Neural progenitor cell (in vitro differentiated cells): ENCODE results near the gene FAM83B. TPM values are rescaled to one million over a fixed set of nuclear protein-coding genes. Genes with fewer than 3 reads are reported as not detected.

Experiments
- DNase-seq: peaks from one replicate; pipeline ENCODE4 v3.0.0-alpha.2; 2016; ENCODE audit warnings: low spot score
- H2AFZ ChIP-seq: fragments of 200-600 bp; sonication (generic); replicated peaks from 2 replicates; pipeline ENCODE4 v1.6.1; 2016; ENCODE audit warnings: antibody characterized with exemption
- H3F3A ChIP-seq: fragments of 200-600 bp; sonication (generic); 2 replicates; pipeline ENCODE4 v1.6.1; 2016; ENCODE audit warnings: antibody characterized with exemption, low read depth
- H3K27ac ChIP-seq: fragments of 200-600 bp; sonication (generic); 2 replicates; pipeline ENCODE4 v1.5.1; 2016; ENCODE audit warnings: mild to moderate bottlenecking
- H3K27me3 ChIP-seq: fragments of 200-600 bp; sonication (generic); 2 replicates; pipeline ENCODE4 v1.6.1; 2016; ENCODE audit warnings: mild to moderate bottlenecking, moderate library complexity
- H3K36me3 ChIP-seq: fragments of 200-600 bp; sonication (generic); 2 replicates; pipeline ENCODE4 v1.5.1; 2016
- H3K4me1 ChIP-seq: fragments of 200-600 bp; sonication (generic); 2 replicates; pipeline ENCODE4 v1.6.1; 2016; ENCODE audit warnings: mixed run types
- H3K4me2 ChIP-seq: fragments of 200-600 bp; sonication (generic); 2 replicates; pipeline ENCODE4 v1.6.1; 2016
- H3K4me3 ChIP-seq: fragments of 200-600 bp; sonication (generic); 2 replicates; pipeline ENCODE4 v1.5.1; 2016
- H3K79me2 ChIP-seq: fragments of 200-600 bp; sonication (generic); 2 replicates; pipeline ENCODE4 v1.6.1; 2016; ENCODE audit warnings: low read depth
- H3K9ac ChIP-seq: fragments of 200-600 bp; sonication (generic); 2 replicates; pipeline ENCODE4 v1.6.1; 2016
- H3K9me3 ChIP-seq: fragments of 200-600 bp; sonication (generic); 2 replicates; pipeline ENCODE4 v1.5.1; 2016; ENCODE audit warnings: low read depth
- H4K20me1 ChIP-seq: fragments of 200-600 bp; sonication (generic); 2 replicates; pipeline ENCODE4 v1.6.1; 2016; ENCODE audit warnings: low read depth
- H3K27ac Mint-ChIP-seq: 3 replicates; pipeline ENCODE4 v1.8.0; 2021; ENCODE audit warnings: mixed read lengths
- H3K27me3 Mint-ChIP-seq: 2 replicates; pipeline ENCODE4 v1.8.0; 2022; ENCODE audit warnings: low read depth, mild to moderate bottlenecking, inconsistent platforms, moderate library complexity, mixed read lengths; ENCODE audit not compliant: insufficient read depth
- H3K36me3 Mint-ChIP-seq: 3 replicates; pipeline ENCODE4 v1.8.0; 2021; ENCODE audit warnings: mixed read lengths
- H3K4me1 Mint-ChIP-seq: 3 replicates; pipeline ENCODE4 v1.8.0; 2021; ENCODE audit warnings: mixed read lengths
- H3K4me3 Mint-ChIP-seq: 3 replicates; pipeline ENCODE4 v1.8.0; 2021; ENCODE audit warnings: mild to moderate bottlenecking, moderate library complexity, mixed read lengths
- H3K9me3 Mint-ChIP-seq: 3 replicates; pipeline ENCODE4 v1.8.0; 2020; ENCODE audit warnings: mixed read lengths
- EZH2 ChIP-seq: fragments of 200-600 bp; sonication (generic); IDR thresholded peaks from 2 replicates; pipeline ENCODE4 v1.6.1; 2017; ENCODE audit warnings: antibody characterized with exemption, mild to moderate bottlenecking, moderate library complexity
- EZH2phosphoT487 ChIP-seq: fragments of 200-600 bp; sonication (generic); IDR thresholded peaks from 2 replicates; pipeline ENCODE4 v1.6.1; 2017; ENCODE audit warnings: antibody characterized with exemption
- total RNA-seq: library from RNA; depleted of rRNA; stranded (reverse); fragments of >200 nt; gene quantifications from 2 replicates; pipeline ENCODE4 v1.2.3, GENCODE V29; 2015; ENCODE audit warnings: low replicate concordance
- TF ChIP-seq, protein P1 (sequence below): fragments of 200-600 bp; sonication (generic); IDR thresholded peaks from 2 replicates; pipeline ENCODE4 v1.5.1; 2017; ENCODE audit warnings: antibody characterized with exemption, mild to moderate bottlenecking

Gene FAM83B
- total RNA-seq, 1 donor from 2014 or later, result 5.3 TPM

DNA sequence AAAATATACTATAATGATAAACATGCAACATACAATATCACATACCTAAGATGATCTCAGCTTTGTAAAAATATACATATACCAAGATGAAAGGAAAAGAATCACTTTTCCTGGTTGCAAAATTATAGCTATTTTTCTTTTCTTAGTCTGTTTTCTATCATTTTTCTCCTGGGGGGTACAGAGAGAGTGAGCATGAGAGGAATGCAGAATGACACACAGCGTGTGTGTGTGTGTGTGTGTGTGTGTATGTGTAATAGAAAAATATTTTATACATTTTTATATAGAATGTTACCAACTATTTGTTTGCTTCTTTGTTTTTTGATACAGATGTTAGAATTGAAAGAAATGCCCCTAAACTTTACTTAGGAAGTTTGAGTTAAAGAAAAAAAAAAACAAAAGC is 64.3 kb downstream of the FAM83B start:
- Histone ChIP-seq H3K27ac (no peak overlapping the region), H3K4me2 (no peak overlapping the region), H3K9me3 (no peaks in the 10 kb centered on the region), H3K36me3 (no peaks in the 10 kb centered on the region), H2AFZ (no peak overlapping the region), H4K20me1 (no peaks in the 10 kb centered on the region), H3F3A (no peaks in the 10 kb centered on the region), H3K9ac (no peak overlapping the region), H3K27me3 (no peaks in the 10 kb centered on the region), H3K4me3 (no peak overlapping the region), H3K79me2 (no peaks in the 10 kb centered on the region), H3K4me1 (no peaks in the 10 kb centered on the region)
- no peak overlapping the region for H3K27ac Mint-ChIP-seq
- no peaks in the 10 kb centered on the region for H3K9me3 Mint-ChIP-seq
- H3K4me3 Mint-ChIP-seq, result no peak overlapping the region
- no peak for TF ChIP-seq EZH2
- TF ChIP-seq, protein P1, sequence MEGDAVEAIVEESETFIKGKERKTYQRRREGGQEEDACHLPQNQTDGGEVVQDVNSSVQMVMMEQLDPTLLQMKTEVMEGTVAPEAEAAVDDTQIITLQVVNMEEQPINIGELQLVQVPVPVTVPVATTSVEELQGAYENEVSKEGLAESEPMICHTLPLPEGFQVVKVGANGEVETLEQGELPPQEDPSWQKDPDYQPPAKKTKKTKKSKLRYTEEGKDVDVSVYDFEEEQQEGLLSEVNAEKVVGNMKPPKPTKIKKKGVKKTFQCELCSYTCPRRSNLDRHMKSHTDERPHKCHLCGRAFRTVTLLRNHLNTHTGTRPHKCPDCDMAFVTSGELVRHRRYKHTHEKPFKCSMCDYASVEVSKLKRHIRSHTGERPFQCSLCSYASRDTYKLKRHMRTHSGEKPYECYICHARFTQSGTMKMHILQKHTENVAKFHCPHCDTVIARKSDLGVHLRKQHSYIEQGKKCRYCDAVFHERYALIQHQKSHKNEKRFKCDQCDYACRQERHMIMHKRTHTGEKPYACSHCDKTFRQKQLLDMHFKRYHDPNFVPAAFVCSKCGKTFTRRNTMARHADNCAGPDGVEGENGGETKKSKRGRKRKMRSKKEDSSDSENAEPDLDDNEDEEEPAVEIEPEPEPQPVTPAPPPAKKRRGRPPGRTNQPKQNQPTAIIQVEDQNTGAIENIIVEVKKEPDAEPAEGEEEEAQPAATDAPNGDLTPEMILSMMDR, result no peak
- no peak for TF ChIP-seq EZH2phosphoT487
- peaks cover 3% of the 10 kb centered on the region for H3K27me3 Mint-ChIP-seq
- H3K36me3 Mint-ChIP-seq, result no peaks in the 10 kb centered on the region
- H3K4me1 Mint-ChIP-seq, result no peaks in the 10 kb centered on the region
- DNase-seq, result no peak

DNA sequence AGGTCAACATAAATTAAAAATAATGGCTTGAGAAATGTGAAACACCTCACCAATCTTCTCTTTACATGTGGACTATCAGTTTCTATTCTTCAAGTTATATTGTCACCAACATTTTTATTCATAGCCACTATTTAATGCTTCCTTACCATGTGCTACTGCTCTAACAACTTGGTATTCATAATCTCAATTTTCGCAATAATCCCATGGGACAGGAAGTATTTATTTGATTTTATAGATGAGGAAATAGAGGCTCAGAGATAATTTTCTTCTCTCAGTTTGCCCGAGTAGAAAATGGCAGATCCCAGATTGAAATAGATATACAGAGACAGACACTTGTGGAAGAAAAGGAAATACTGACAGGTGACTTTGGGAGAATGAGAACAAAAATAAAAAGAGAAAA is 66.6 kb downstream of the FAM83B start:
- H3K36me3 Mint-ChIP-seq, result no peaks in the 10 kb centered on the region
- H4K20me1 ChIP-seq, result no peaks in the 10 kb centered on the region
- H3K4me1 ChIP-seq, result peaks cover under 1% of the 10 kb centered on the region
- no peaks in the 10 kb centered on the region for H3K79me2 ChIP-seq
- no peaks in the 10 kb centered on the region for H3K4me1 Mint-ChIP-seq
- H3K9ac ChIP-seq, result no peak overlapping the region
- H3K4me3 ChIP-seq, result no peak overlapping the region
- no peak overlapping the region for H3K27ac ChIP-seq
- no peak overlapping the region for H3K4me3 Mint-ChIP-seq
- no peaks in the 10 kb centered on the region for H3K9me3 ChIP-seq
- TF ChIP-seq EZH2, result no peak
- TF ChIP-seq EZH2phosphoT487, result no peak
- TF ChIP-seq, protein P1, result no peak
- H3K27me3 Mint-ChIP-seq, result peaks cover 3% of the 10 kb centered on the region
- no peaks in the 10 kb centered on the region for H3F3A ChIP-seq
- no peaks in the 10 kb centered on the region for H3K27me3 ChIP-seq
- no peak overlapping the region for H2AFZ ChIP-seq
- no peak overlapping the region for H3K4me2 ChIP-seq
- no peak for DNase-seq
- no peaks in the 10 kb centered on the region for H3K9me3 Mint-ChIP-seq
- no peaks in the 10 kb centered on the region for H3K36me3 ChIP-seq
- H3K27ac Mint-ChIP-seq, result no peak overlapping the region

GRCh38 chr6:54916858-54917257 is 70.3 kb downstream of the FAM83B start:
- peaks cover 10% of the 10 kb centered on the region for H3K4me1 ChIP-seq
- no peak overlapping the region for H3K27ac ChIP-seq
- Mint-ChIP-seq H3K4me3 (no peak overlapping the region), H3K36me3 (no peaks in the 10 kb centered on the region), H3K27ac (no peak overlapping the region), H3K4me1 (peaks cover 3% of the 10 kb centered on the region), H3K27me3 (no peaks in the 10 kb centered on the region), H3K9me3 (no peaks in the 10 kb centered on the region)
- no peak overlapping the region for H3K4me2 ChIP-seq
- no peak overlapping the region for H3K9ac ChIP-seq
- no peaks in the 10 kb centered on the region for H3K79me2 ChIP-seq
- DNase-seq, result no peak
- no peak for TF ChIP-seq EZH2
- TF ChIP-seq, protein P1, result no peak
- no peak for TF ChIP-seq EZH2phosphoT487
- H2AFZ ChIP-seq, result no peak overlapping the region
- no peaks in the 10 kb centered on the region for H3K9me3 ChIP-seq
- H3K27me3 ChIP-seq, result no peaks in the 10 kb centered on the region
- no peaks in the 10 kb centered on the region for H3F3A ChIP-seq
- no peaks in the 10 kb centered on the region for H4K20me1 ChIP-seq
- no peak overlapping the region for H3K4me3 ChIP-seq
- H3K36me3 ChIP-seq, result peaks cover 3% of the 10 kb centered on the region

DNA sequence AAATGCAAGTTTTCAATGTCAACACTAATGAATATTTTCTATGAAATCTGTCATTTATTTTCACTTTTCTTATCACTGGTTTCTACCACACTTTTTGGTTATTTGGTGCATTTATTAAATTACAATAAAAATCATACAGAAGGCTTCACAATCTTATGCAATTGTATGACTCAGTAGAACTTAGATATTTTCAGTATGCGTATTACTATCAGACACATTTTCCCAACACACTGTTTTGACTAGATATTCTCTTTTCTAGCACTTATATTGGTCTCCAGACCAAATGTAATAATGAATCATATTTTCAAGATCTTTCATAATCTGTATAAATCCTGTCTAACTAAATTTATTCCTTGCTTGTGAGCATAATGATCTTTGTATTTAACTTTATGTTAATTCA is 74.1 kb downstream of the FAM83B start:
- Histone ChIP-seq H2AFZ (no peak overlapping the region), H3F3A (no peaks in the 10 kb centered on the region), H3K9me3 (no peaks in the 10 kb centered on the region), H4K20me1 (no peaks in the 10 kb centered on the region), H3K27ac (no peak overlapping the region), H3K4me3 (no peak overlapping the region), H3K36me3 (peaks cover 3% of the 10 kb centered on the region), H3K4me2 (no peak overlapping the region), H3K9ac (no peak overlapping the region), H3K79me2 (no peaks in the 10 kb centered on the region), H3K27me3 (no peaks in the 10 kb centered on the region), H3K4me1 (peaks cover 10% of the 10 kb centered on the region)
- DNase-seq, result no peak
- Mint-ChIP-seq H3K4me3 (no peak overlapping the region), H3K9me3 (no peaks in the 10 kb centered on the region), H3K4me1 (peaks cover 3% of the 10 kb centered on the region), H3K36me3 (no peaks in the 10 kb centered on the region), H3K27me3 (no peaks in the 10 kb centered on the region), H3K27ac (no peak overlapping the region)
- no peak for TF ChIP-seq EZH2phosphoT487
- TF ChIP-seq, protein P1, result no peak
